ENCODE results near the gene DTX1. TPM values are rescaled to one million over a fixed set of nuclear protein-coding genes. Genes with fewer than 3 reads are reported as not detected.

Gene DTX1
- total and polyA plus RNA-seq, 2 donors (not counting 3 experiments of a cell fraction or from before 2014, with no cell fraction given): 0.06 to 0.22 TPM

DNA sequence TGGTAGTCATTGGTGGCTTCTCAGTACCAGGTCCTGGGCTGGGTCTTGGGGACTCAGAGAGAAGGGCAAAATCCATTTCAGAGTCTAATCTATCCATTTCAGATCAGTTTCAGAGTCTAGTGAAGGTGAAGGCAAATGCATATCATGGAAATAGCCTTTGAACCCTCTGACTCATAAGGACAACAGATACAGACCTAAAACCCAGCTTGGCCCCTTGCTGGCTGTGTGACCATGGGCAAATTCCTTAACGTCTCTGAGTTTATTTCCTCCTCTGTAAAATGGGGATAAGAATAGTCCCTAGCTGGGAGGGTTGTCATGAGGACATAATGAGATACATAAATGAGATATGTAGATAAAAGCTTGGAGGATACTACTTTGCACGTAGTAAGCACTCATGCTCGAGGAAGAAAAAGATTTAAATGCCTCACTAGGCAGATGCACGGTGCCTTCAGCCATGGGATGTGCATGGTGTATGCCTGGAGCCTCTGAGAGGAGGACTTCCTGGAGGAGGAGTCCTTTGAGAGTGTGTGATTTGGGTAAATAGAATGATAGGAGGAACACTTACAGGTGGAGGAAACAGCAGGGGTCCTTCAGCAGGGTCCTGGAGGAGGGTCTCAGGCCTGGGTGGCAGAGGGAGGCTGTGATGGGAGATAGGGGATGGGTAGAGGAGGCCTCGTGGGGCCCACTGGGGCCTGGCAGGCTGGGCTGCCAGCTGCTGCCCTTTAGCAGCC, 8.0 kb downstream of the DTX1 start:
- Histone ChIP-seq H3K9me1 (replicated peaks; ENCODE audit: control insufficient read depth, extremely low read depth, insufficient read depth, low read length) (no peaks in the 10 kb centered on the region), H3K79me2 (ENCODE audit: control insufficient read depth, insufficient read depth, low read length) (no peaks in the 10 kb centered on the region), H3K4me2 (ENCODE audit: insufficient read depth, low read length) (no peak overlapping the region), H3K27ac (ENCODE audit: insufficient read depth, low read depth, low read length) (no peak overlapping the region), H3K9me3 (replicated peaks; ENCODE audit: control insufficient read depth, insufficient read depth, low read length) (no peaks in the 10 kb centered on the region), H3K9ac (replicated peaks; ENCODE audit: extremely low read depth, insufficient read depth, low read length) (no peak overlapping the region), H3K4me1 (ENCODE audit: control insufficient read depth, extremely low read depth, insufficient read depth, low read length) (no peaks in the 10 kb centered on the region), H3K27me3 (ENCODE audit: control insufficient read depth in 2 of 2, insufficient read depth in 2 of 2, low read length in 2 of 2) (no peaks in the 10 kb centered on the region), H3K36me3 (ENCODE audit: control insufficient read depth in 2 of 2, extremely low read depth in 1 of 2, insufficient read depth in 2 of 2, low read length in 2 of 2) (no peaks in the 10 kb centered on the region), H3K4me3 (replicated peaks in 1 of 3; ENCODE audit: insufficient read depth in 1 of 3, low read depth in 1 of 3, low read length in 3 of 3) (no peak overlapping the region), H4K20me1 (replicated peaks; ENCODE audit: control insufficient read depth, extremely low read depth, insufficient read depth, low read length) (no peaks in the 10 kb centered on the region), H2AFZ (ENCODE audit: low read depth, low read length) (no peak overlapping the region)
- ChIA-PET CTCF (interaction anchor here (1.3 to 2.2 kb wide), 2 partner anchors 25 to 71 kb away, joined by 4 to 7 read pairs; no protein-coding TSS in a partner anchor), POLR2A (no interaction called here)
- FAIRE-seq (no peak), DNase-seq (ENCODE audit: low read depth, low spot score) (no peak)
- dilution Hi-C loops (cut with MboI; ENCODE audit: extremely low pct_ligation_motif_present, low sequenced_read_pairs): no loop called here
- no TSS peak for BruUV-seq (replicated peaks)
- intact Hi-C loops (cut with micrococcal nuclease): no loop called here
- TF ChIP-seq POLR2A (IDR thresholded peaks at IDR 0.05; ENCODE audit: low read depth, low read length) (no peak), FOS (IDR thresholded peaks at IDR 0.05; ENCODE audit: borderline replicate concordance, insufficient read depth, low read length) (no peak), GATA2 (IDR thresholded peaks at IDR 0.05; ENCODE audit: insufficient read depth, insufficient read length, low read depth, low read length) (no peak)

DNA sequence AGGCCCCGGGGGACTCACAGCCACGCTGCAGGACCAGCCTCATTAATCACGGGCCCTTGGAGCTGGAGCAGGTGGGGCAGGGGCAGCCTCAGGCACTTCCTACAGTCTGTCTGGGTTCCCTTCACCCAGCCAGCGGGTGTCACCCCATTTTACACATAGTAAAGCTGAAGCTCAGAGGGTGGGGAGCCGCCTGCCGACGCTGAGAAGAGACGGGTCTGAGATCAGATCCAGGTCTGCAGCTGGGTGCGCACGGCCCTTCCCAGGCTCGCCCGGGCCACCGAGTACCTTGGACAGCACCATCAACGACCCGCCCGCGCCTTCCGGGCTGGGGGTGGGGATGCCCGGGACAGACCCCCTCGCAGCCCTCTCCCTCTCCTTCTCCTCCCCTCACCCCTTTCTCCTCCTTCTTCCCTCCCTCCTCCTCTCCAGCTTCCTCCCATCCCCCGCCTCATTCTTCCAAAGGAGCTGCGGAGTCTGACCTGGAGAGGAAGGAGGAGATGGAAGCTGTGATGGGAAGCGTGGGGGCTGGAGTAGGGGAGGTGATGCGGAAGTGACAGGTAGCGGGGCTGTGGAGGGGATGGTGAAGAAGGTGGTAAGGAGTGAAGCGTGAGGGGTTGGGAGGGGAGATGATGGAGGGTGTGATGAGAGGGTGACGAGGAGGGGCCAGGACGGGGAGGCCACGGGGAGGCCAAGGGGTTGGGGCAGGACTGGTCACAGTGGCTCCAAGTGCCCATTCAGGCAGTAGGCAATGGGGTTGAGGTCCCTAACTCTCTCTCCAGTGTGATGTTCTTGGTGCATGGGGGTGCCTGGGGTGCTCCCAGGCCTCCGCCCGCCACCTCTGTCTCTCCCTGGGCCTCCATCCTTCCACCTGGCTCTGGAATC, 8.8 kb downstream of the DTX1 start:
- BruUV-seq (replicated peaks): no TSS peak
- TF ChIP-seq, protein P1, sequence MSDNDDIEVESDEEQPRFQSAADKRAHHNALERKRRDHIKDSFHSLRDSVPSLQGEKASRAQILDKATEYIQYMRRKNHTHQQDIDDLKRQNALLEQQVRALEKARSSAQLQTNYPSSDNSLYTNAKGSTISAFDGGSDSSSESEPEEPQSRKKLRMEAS (IDR thresholded peaks at IDR 0.05; ENCODE audit: insufficient read depth, insufficient read length): no peak
- TF ChIP-seq POLR2AphosphoS5 (IDR thresholded peaks at IDR 0.05; ENCODE audit: insufficient read depth, low read depth, low read length): no peak
- intact Hi-C loops (cut with micrococcal nuclease): no loop called here
- FAIRE-seq: no peak
- CTCF ChIA-PET: interaction anchor here (1.4 to 2.2 kb wide), 2 partner anchors 33 to 72 kb away, joined by 3 to 7 read pairs; no protein-coding TSS in a partner anchor
- Histone ChIP-seq H4K20me1 (replicated peaks; ENCODE audit: control insufficient read depth, extremely low read depth, insufficient read depth, low read length) (no peaks in the 10 kb centered on the region), H3K9ac (replicated peaks; ENCODE audit: extremely low read depth, insufficient read depth, low read length) (no peak overlapping the region), H3K36me3 (ENCODE audit: control insufficient read depth in 2 of 2, extremely low read depth in 1 of 2, insufficient read depth in 2 of 2, low read length in 2 of 2) (no peaks in the 10 kb centered on the region), H3K27me3 (ENCODE audit: control insufficient read depth in 2 of 2, insufficient read depth in 2 of 2, low read length in 2 of 2) (no peaks in the 10 kb centered on the region), H3K27ac (ENCODE audit: insufficient read depth, low read depth, low read length) (no peak overlapping the region), H3K4me2 (ENCODE audit: insufficient read depth, low read length) (no peak overlapping the region), H3K9me1 (replicated peaks; ENCODE audit: control insufficient read depth, extremely low read depth, insufficient read depth, low read length) (no peaks in the 10 kb centered on the region), H3K4me1 (ENCODE audit: control insufficient read depth, extremely low read depth, insufficient read depth, low read length) (no peaks in the 10 kb centered on the region), H3K9me3 (replicated peaks; ENCODE audit: control insufficient read depth, insufficient read depth, low read length) (no peaks in the 10 kb centered on the region), H2AFZ (ENCODE audit: low read depth, low read length) (no peak overlapping the region), H3K4me3 (replicated peaks in 1 of 3; ENCODE audit: insufficient read depth in 1 of 3, low read depth in 1 of 3, low read length in 3 of 3) (no peak overlapping the region), H3K79me2 (ENCODE audit: control insufficient read depth, insufficient read depth, low read length) (no peaks in the 10 kb centered on the region)
- POLR2A ChIA-PET: no interaction called here
- no peak for DNase-seq (ENCODE audit: low read depth, low spot score)
- dilution Hi-C loops (cut with MboI; ENCODE audit: extremely low pct_ligation_motif_present, low sequenced_read_pairs): no loop called here
